ENCODE results near the gene F12. TPM values are rescaled to one million over a fixed set of nuclear protein-coding genes. Genes with fewer than 3 reads are reported as not detected.
"Not testable (repeated sequence)": the region's sequence is repeated elsewhere in the genome, so short reads cannot be mapped to it uniquely, and the experiment has no call there.

Gene F12
- polyA plus RNA-seq, 3 donors, result 0.42 to 2.0 TPM; not detected in 1

GRCh38 chr5:177377851-177378776, 31.2 kb downstream of the F12 start:
- H3K27ac ChIP-seq (ENCODE audit: low read depth, low read length), result no peak overlapping the region
- WGBS, 3 donors, result 85 to 93% (median 87%) methylated on average over 8 of the region's 8 CpGs

GRCh38 chr5:177376107-177376506, 33.3 kb downstream of the F12 start:
- no peak overlapping the region for H3K27ac ChIP-seq (ENCODE audit: low read depth, low read length)
- 85 to 88% (median 86%) methylated on average over 11 of the region's 11 CpGs for WGBS, 3 donors

- WGBS, 3 donors, result 81 to 88% (median 85%) methylated on average over 5 of the region's 5 CpGs
- not testable (repeated sequence) for H3K27ac ChIP-seq (ENCODE audit: low read depth, low read length)
These were observed 33.8 kb downstream of the F12 start for GRCh38 chr5:177375516-177375915.

GRCh38 chr5:177374211-177374610, 35.2 kb downstream of the F12 start:
- no peak overlapping the region for H3K27ac ChIP-seq (ENCODE audit: low read depth, low read length)
- WGBS, 3 donors, result 71 to 78% (median 76%) methylated on average over 5 of the region's 5 CpGs

- WGBS, 3 donors, result 62 to 76% (median 66%) methylated on average over 6 of the region's 6 CpGs
- H3K27ac ChIP-seq (ENCODE audit: low read depth, low read length), result no peak overlapping the region
These were observed 35.6 kb downstream of the F12 start for GRCh38 chr5:177373806-177374205.

- H3K27ac ChIP-seq (ENCODE audit: low read depth, low read length), result no peak overlapping the region
- 85 to 97% (median 95%) methylated on average over 6 of the region's 6 CpGs for WGBS, 3 donors
These were observed 36.5 kb downstream of the F12 start for GRCh38 chr5:177372910-177373309.

GRCh38 chr5:177372034-177372896, 37.1 kb downstream of the F12 start:
- H3K27ac ChIP-seq (ENCODE audit: low read depth, low read length), result no peak overlapping the region
- WGBS, 3 donors, result 71 to 90% (median 73%) methylated on average over 12 of the region's 12 CpGs

- 52 to 70% (median 56%) methylated on average over 22 to 26 of the region's 26 CpGs for WGBS, 3 donors
- no peak overlapping the region for H3K27ac ChIP-seq (ENCODE audit: low read depth, low read length)
These were observed 38.0 kb downstream of the F12 start for GRCh38 chr5:177371120-177372033.

GRCh38 chr5:177370488-177371119, 38.8 kb downstream of the F12 start:
- WGBS, 3 donors, result 18 to 34% (median 19%) methylated on average over 20 to 42 of the region's 42 CpGs
- H3K27ac ChIP-seq (ENCODE audit: low read depth, low read length), result no peak overlapping the region

- H3K27ac ChIP-seq (ENCODE audit: low read depth, low read length), result no peak overlapping the region
These were observed 39.5 kb downstream of the F12 start for GRCh38 chr5:177369645-177370440.

GRCh38 chr5:177368869-177369644, 40.3 kb downstream of the F12 start:
- H3K27ac ChIP-seq (ENCODE audit: low read depth, low read length), result no peak overlapping the region
- WGBS, 3 donors, result 44 to 80% (median 74%) methylated on average over 5 of the region's 5 CpGs

More at GRCh38 chr5:177369645-177370440, 39.5 kb downstream of the F12 start:
- WGBS, 3 donors, result 37 to 75% (median 71%) methylated on average over 10 to 11 of the region's 11 CpGs

GRCh38 chr5:177367981-177368868, 41.1 kb downstream of the F12 start:
- 75 to 90% (median 85%) methylated on average over 29 of the region's 29 CpGs for WGBS, 3 donors
- no peak overlapping the region for H3K27ac ChIP-seq (ENCODE audit: low read depth, low read length)

GRCh38 chr5:177367323-177367848, 42.0 kb downstream of the F12 start:
- WGBS, 3 donors, result 25 to 55% (median 33%) methylated on average over 43 to 46 of the region's 46 CpGs
- no peak overlapping the region for H3K27ac ChIP-seq (ENCODE audit: low read depth, low read length)

- H3K27ac ChIP-seq (ENCODE audit: low read depth, low read length), result no peak overlapping the region
- 6 to 42% (median 34%) methylated on average over 34 to 36 of the region's 36 CpGs for WGBS, 3 donors
These were observed 42.6 kb downstream of the F12 start for GRCh38 chr5:177366528-177367322.
